Measurements from ENCODE around the gene EPB42.
"Not testable (repeated sequence)": the region's sequence is repeated elsewhere in the genome, so short reads cannot be mapped to it uniquely, and the experiment has no call there.

Gene EPB42

DNA sequence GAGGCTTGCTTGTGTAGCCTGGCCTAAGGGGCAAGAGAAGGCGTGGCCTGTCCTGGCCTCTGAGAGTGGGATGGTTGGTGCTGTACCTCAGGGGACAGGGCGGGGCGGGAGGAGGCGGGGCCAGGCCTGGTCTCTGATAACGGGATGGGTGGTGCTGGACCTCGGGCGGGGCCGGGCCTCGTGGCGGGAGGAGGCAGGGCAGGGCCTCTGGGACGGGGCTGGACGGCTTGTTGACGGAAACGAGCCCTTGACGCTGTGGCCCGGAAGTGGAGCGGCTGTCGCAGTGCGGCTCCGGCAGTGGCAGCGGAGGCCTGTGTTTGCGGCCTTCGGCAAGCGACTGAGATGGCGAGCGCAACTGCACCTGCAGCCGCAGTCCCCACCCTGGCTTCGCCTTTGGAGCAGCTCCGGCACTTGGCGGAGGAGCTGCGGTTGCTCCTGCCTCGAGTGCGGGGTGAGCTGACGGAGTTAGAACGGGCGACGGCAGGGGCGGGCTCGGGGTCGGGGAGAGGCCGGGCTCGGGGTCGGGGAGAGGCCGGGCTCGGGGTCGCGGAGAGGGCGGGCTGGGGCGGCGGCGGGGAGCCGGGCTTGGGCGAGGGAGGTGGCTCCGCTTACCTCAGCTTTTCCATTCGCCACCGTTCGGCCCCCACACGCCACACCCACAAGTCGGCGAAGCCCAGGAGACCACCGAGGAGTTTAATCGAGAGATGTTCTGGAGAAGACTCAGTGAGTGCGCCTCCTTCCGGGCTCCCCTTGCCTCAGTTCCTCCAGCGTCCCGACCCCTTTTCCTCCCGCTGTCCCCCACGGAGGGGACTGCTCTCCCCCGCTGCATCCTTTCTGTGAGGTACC lies 35.4 kb downstream of the EPB42 start, which contains the start of gene CCNDBP1:
Gene CCNDBP1 (plus strand): TSS at position 247 of the 846 bp plus-strand sequence. CDS start 96 bp downstream, at position 343.
- DNase-seq (ENCODE audit: low spot score), result peak; percentile 98

DNA sequence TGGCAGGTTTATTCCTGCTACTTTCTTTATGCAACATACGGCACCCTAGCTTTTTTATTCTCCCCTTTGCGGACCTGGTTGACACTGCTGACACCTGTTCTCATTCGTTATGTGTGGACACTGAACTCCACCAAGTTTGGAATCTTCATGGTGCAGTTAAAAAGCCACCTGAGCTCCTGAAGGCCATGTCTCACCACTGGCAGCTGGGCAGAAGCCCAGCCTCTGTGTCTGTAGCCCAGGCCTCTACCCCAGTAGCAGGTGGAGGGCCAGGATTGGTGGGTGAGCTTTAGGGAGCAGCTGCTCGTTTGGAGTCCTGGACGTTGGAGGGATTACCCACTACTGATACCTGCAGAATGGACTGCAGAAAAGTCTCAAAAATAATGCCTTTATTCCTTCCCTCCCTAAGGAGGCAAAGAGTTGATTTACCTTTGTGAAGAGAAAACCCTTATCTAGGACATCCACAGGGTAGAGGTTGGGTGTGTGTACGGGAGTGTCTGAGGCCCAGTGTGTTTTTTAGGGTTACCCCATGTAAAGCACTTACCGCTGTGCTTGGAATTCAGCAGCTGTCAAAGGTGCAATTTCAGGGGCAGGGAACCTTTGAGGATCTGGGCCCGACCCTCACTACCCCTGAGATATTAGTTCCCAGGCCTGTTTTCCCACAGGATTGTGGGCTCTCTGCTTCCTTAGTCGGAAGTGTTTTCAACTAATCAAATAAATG lies 36.3 kb downstream of the EPB42 start:
- DNase-seq (ENCODE audit: low spot score), result no peak

DNA sequence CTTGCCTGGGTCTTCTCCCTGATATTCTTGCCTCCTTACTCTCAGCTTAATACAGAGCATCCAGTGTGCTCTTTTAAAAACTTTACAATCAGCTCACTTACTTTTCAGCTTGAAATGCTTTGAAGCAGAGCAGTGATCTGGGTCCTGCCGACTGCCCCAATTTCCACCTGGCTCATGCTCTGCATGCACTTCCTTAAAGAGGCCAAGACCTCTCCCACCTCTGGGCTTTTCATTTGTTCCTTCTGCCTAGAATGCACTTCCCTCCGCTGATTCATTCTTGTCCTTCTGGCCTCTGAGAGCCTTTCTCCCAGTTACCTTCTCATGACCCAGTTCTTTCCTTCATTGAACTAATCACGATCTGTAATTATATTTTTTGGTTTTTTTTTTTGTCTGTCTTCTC lies 37.5 kb downstream of the EPB42 start:
- DNase-seq (ENCODE audit: low spot score), result no peak

GRCh38 chr15:43177147-43177546 lies 43.7 kb downstream of the EPB42 start:
- not testable (repeated sequence) for DNase-seq (ENCODE audit: low spot score)

DNA sequence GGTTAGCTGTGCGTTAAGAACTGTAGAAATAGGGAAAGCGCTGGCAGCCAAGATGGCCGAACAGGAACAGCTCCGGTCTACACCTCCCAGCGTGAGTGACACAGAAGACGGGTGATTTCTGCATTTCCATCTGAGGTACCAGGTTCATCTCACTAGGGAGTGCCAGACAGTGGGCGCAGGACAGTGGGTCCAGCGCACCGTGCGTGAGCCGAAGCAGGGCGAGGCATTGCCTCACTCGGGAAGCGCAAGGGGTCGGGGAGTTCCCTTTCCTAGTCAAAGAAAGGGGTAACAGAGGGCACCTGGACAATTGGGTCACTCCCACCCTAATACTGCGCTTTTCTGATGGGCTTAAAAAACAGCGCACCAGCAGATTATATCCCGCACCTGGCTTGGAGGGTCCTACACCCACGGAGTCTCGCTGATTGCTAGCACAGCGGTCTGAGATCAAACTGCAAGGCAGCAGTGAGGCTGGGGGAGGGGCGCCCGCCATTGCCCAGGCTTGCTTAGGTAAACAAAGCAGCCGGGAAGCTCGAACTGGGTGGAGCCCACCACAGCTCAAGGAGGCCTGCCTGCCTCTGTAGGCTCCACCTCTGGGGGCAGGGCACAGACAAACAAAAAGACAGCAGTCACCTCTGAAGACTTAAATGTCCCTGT lies 45.0 kb downstream of the EPB42 start:
- DNase-seq (ENCODE audit: low spot score), result not testable (repeated sequence)

DNA sequence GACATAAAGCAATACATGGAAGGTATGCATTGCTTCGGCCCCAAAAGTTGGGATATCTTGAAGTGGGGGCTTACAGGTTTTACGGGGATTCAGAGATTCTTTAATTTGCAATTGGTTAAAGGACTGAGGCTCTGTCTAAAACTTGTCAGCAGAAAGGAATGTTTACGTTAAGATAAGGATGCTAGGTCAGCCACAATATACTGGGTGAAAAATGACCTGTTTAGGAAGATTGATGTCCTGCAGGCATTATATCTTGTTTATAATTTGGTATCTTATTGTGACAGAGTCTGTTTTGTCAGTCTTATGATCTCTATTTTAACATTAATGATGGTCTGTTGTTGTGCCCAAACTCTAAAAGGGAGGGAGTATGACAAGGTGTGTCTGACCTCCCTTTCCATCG lies 50.9 kb downstream of the EPB42 start:
- DNase-seq (ENCODE audit: low spot score), result no peak

DNA sequence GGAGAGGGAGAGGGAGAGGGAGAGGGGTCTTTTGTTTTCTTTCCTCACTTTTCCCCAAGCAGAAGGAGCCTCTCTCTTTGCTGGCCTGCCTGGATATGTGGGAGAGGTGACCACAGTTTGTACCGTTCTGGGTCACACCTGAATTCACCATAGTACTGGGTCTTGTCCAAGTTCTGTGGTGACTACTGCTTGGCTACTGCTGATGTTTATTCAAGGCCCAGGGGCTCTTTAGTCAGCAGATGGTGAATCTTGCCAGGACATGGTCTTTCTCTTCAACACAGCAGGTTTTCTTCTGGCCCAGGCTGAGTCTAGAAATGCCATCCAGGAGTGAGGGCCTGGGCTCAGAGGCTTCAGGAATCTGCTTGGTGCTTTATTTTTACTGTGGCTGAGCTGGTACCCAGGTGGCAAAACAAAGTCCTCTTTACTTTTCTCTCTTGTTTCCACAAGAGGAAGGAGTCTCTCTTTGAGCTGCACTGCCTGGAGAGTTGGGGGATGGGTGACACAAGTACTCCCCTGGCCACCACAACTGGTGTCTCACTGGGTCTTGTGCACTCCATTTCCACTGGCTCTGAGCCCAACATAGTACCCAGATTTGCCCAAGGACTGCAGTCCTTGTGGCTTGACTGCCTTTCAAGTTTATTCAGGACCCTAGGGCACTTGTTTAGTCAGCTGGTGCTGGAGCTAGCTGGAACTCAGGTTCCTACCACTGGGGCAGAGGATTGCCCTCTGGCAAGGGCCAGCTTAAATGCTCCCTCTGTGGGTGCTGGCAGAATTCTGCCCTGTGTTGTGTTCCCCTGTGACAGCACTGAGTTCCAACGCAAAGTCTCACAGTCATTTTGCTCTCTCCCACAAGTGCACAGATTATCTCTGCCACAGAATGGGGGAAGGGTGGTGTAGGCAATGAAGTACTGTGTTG lies 52.4 kb downstream of the EPB42 start:
- no peak for DNase-seq (ENCODE audit: low spot score)

DNA sequence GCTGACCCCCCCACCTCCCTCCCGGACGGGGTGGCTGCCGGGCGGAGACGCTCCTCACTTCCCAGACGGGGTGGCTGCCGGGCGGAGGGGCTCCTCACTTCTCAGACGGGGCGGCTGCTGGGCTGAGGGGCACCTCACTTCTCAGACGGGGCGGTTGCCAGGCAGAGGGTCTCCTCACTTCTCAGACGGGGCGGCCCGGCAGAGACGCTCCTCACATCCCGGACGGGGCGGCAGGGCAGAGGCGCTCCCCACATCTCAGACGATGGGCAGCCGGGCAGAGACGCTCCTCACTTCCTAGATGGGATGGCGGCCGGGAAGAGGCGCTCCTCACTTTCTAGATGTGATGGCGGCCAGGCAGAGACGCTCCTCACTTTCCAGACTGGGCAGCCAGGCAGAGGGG lies 53.6 kb downstream of the EPB42 start:
- not testable (repeated sequence) for DNase-seq (ENCODE audit: low spot score)

- no peak for DNase-seq (ENCODE audit: low spot score)
Observed at GRCh38 chr15:43165801-43166325, 55.0 kb downstream of the EPB42 start.

DNA sequence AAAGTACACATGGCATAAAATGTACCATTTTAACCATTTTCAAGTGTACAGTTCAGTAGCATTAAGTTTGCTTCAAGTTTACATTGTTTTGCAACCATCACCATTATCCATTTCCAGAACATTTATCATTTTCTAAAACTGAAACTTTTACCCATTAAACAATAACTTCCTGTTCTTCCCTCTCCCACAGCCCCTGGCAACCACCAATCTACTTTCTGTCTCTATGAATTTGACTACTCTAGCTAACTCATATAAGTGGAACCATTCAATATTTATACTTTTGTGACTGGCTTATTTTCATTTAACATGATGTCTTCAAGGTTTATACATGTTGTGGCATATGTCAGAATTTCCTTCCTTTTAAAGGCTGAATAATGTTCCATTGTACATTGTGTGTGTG lies 67.5 kb downstream of the EPB42 start:
- no peak for DNase-seq (ENCODE audit: low spot score)

DNA sequence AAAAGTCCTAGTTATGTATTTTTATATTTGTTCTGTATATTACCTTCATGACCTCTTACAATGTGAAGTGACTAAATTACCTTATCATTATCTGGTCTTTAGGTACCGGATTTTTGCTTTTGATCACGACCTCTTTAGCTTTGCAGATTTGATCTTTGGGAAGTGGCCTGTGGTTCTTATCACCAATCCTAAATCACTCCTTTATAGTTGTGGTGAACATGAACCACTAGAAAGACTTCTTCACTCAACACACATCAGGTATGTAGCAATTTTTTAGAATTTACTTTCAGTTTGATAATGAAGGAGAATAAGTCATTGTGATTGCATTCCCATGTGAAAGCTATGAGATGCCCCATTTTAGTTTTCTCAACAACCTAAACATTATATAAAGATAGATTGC lies 69.1 kb downstream of the EPB42 start:
- no peak for DNase-seq (ENCODE audit: low spot score)

DNA sequence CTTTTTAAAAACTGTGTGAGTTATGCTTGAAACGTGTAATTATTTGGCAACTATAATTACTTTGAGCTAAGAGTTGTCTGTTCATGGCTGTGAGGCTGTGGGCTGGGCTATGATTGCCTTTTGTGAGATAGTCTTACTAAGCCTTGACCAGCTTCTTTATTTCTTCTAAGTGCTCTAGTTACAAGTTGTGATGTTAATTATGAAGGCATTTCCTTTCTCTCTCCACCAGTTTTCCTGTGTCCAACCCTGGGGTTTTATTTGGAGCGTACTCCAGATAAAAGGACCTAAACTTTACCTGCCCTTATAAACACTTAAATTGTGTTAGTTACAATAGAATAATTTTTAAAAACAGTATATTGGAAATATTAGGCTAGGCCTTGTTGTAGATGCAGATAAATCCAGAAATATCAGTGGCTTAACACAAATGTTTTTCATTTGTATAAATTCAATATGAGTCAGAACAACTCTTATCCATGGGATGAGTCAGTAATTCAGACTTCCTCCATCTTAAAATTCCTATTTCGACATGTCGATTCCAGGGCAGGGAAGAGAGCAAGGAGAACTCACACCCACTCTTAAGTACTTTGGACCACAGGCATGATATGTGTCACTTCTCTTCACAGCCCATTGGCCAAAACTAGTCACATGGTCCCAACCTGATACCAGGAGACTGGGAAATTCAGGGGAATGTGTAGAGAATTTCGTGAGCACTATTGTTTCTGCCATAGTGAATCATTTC lies 70.5 kb downstream of the EPB42 start:
- no peak for DNase-seq (ENCODE audit: low spot score)
